Astrocyte of the cerebellum (primary cell): ENCODE results near the gene CTNND2.

Source experiments
- DNase-seq: peaks from one replicate; pipeline ENCODE4 v3.0.0-alpha.2; 2011; ENCODE audit warnings: low read depth
- H3K4me3 ChIP-seq: 2 replicates; pipeline ENCODE4 v1.5.1; 2011; ENCODE audit warnings: mild to moderate bottlenecking, low read depth, low read length, moderate library complexity
- CTCF ChIP-seq: IDR thresholded peaks from 2 replicates; pipeline ENCODE4 v1.5.1; 2012; ENCODE audit warnings: low read length, low read depth, moderate library complexity, mild to moderate bottlenecking; ENCODE audit errors: missing control alignments
- in situ Hi-C: cut with HindIII; loops from 2 replicates; pipeline ENCODE4 v1.10.0; 2017; ENCODE audit warnings: low sequenced_read_pairs

The CTNND2 gene

DNA sequence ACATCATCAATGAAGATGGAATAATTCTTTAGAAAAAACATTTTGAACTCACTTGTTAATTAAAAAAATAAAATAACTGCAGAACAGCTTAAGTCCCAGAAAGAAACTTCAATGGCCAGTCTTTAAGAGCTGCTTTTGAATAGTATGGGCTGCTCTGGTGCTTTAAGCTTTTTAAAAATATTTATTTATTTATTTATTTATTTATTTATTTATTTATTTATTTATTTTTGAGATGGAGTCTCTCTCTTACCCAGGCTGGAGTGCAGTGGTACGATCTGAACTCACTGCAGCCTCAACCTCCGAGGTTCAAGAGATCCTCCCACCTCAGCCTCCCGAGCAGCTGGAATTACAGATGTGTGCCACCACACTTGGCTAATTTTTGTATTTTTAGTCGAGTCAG, 626.9 kb downstream of the CTNND2 start:
- DNase-seq: no peak
- no peak overlapping the region for H3K4me3 ChIP-seq
- TF ChIP-seq CTCF: no peak
- in situ Hi-C loops: no loop called here

DNA sequence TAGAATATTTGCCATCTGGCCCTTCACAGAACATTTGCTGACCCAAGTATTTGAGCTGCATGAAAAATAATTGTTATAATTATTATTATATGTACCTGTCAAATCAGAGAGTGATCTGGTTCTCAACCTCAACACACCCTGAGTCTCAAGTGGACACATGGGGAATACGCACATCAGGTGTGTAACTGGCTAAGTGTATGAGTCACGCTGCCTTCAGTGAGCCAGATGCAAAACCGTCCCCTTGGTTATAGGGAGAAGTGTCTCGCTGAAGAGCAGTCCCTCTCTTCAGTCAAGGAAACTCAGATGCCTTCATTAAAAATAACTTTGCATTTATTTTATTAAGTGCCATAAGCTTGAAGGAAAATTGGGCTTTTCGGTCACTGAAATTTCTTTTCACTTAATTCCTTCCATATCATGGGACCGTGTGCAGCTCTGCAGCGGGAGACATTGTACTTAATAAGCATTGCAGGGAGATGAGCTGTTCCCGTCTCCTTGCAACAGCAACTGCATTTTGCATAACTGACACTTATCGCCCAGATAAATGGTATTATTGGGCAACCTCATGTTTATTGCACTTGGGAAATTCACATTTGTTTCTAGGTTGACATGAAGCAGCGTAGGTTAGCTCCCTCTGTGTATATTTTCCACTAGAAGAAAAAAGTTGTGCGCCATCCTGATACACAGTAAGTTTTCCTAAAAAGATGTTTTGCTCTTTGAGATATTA, 630.9 kb downstream of the CTNND2 start:
- H3K4me3 ChIP-seq: no peak overlapping the region
- no peak for TF ChIP-seq CTCF
- no peak for DNase-seq
- in situ Hi-C loops: no loop called here

- in situ Hi-C loops: no loop called here
- DNase-seq: no peak
- no peak for TF ChIP-seq CTCF
- H3K4me3 ChIP-seq: no peak overlapping the region
These were observed 634.7 kb downstream of the CTNND2 start for GRCh38 chr5:11269515-11269914.

DNA sequence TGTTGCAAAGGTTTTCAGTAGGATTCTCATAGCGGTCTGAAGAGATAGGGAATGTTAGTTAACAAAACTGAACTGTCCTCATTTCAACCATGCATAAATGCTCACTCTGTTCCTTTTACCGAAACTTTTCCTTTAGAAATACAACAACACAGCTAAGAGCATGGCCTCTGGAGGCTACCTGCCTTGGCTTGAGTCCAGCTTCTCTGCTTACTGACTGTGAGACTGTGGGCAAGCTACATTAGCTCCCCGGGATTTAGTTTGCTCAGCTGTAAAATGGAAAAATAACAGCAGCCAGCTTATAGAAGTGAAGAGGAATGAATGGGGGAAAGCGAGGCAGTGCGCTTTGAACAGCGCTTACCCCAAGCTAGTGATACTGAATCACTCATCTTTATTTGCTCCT, 635.4 kb downstream of the CTNND2 start:
- DNase-seq: no peak
- no peak overlapping the region for H3K4me3 ChIP-seq
- in situ Hi-C loops: no loop called here
- no peak for TF ChIP-seq CTCF

DNA sequence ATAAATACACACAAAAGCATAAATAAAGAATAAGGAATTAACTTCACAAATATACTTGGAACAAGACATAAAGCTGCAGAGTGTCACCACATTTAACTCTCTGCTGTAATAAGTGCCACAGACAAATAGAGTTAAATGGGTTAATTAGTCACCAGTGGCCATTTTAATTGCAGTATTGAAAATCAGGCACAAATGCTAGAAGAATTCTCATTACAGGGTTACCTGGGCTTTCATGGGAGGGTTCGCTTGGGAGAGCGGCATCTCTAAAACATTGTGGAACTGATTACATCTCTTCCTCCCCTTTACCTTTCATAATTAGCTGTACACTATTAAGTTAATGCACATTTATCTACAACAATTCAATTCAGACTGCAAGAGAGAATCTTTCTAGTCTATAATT, 637.9 kb downstream of the CTNND2 start:
- in situ Hi-C loops: no loop called here
- TF ChIP-seq CTCF: no peak
- no peak overlapping the region for H3K4me3 ChIP-seq
- DNase-seq: no peak

GRCh38 chr5:11261241-11261640, 643.0 kb downstream of the CTNND2 start:
- no peak for TF ChIP-seq CTCF
- no peak for DNase-seq
- H3K4me3 ChIP-seq: no peak overlapping the region
- in situ Hi-C loops: no loop called here
